Endothelial cell of umbilical vein (primary cell): Measurements from ENCODE around the gene PCP4L1.

Source experiments
- CTCF ChIP-seq, 2 donors: IDR thresholded peaks; 1 replicate in 1 of 2; 2 replicates in 1 of 2; pipeline ENCODE4 v1.5.1; 2011; ENCODE audit warnings: low read length in 2 of 2, mild to moderate bottlenecking in 2 of 2, moderate library complexity in 2 of 2, control low read depth in 1 of 2, inconsistent platforms in 1 of 2, low read depth in 1 of 2; ENCODE audit not compliant: insufficient read depth in 1 of 2; ENCODE audit errors: extremely low read depth in 1 of 2
- EZH2 ChIP-seq: IDR thresholded peaks from 2 replicates; pipeline ENCODE4 v1.6.1; 2012; ENCODE audit warnings: borderline replicate concordance, low read depth, mild to moderate bottlenecking, moderate library complexity, low read length, inconsistent platforms; ENCODE audit not compliant: severe bottlenecking
- POLR2A ChIP-seq: IDR thresholded peaks from 2 replicates; pipeline ENCODE4 v1.6.1; 2012; ENCODE audit warnings: low read depth, mild to moderate bottlenecking, control low read depth, low read length
- POLR2AphosphoS5 ChIP-seq: IDR thresholded peaks from 2 replicates; pipeline ENCODE4 v1.6.1; 2012; ENCODE audit warnings: low read depth, mild to moderate bottlenecking, control low read depth, low read length, moderate library complexity; ENCODE audit not compliant: insufficient read depth
- TF ChIP-seq, protein P1 (sequence below): IDR thresholded peaks from 2 replicates; pipeline ENCODE4 v1.6.1; 2011; ENCODE audit not compliant: insufficient read depth, insufficient read length

- TF ChIP-seq EZH2 = no peak
- no peak for TF ChIP-seq POLR2AphosphoS5
- TF ChIP-seq CTCF (IDR thresholded peaks at IDR 0.05; ENCODE audit: extremely low read depth in 1 of 2, insufficient read depth in 1 of 2, low read depth in 1 of 2, low read length in 2 of 2) = no peak
- no peak for TF ChIP-seq POLR2A
- TF ChIP-seq, protein P1, sequence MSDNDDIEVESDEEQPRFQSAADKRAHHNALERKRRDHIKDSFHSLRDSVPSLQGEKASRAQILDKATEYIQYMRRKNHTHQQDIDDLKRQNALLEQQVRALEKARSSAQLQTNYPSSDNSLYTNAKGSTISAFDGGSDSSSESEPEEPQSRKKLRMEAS = no peak
Observed at GRCh38 chr1:161297415-161297814, 38.9 kb downstream of the PCP4L1 start.
